Endothelial cell of umbilical vein (primary cell): Measurements from ENCODE around the gene APOBEC3A. TPM values are rescaled to one million over a fixed set of nuclear protein-coding genes. Genes with fewer than 3 reads are reported as not detected.

Experiments
- BruUV-seq: library from RNA; stranded (reverse); fragments of 400-500 nt; replicated peaks from 2 replicates; lab custom pipeline; 2021; lab: Mats Ljungman, UMichigan
- CTCF ChIA-PET: fragments of 300-600, 350-600 bp; sonication (Branson Sonifier 250); formaldehyde crosslinking; loops from one replicate; lab custom pipeline; 2021; ENCODE audit warnings: antibody characterized with exemption, inconsistent platforms; lab: Charles Lee
- POLR2A ChIA-PET: fragments of 300-600, 350-600 bp; sonication (Branson Sonifier 250); formaldehyde crosslinking; loops from one replicate; lab custom pipeline; 2021; ENCODE audit warnings: antibody characterized with exemption, inconsistent platforms; lab: Charles Lee
- DNase-seq: peaks from one replicate; pipeline ENCODE4 v3.0.0-alpha.2; 2011; ENCODE audit warnings: low read depth, low spot score
- FAIRE-seq: peaks from 2 replicates; lab custom pipeline; 2011; peaks lifted over from hg19 to GRCh38; lab: Jason Lieb, UNC
- H2AFZ ChIP-seq: 2 replicates; pipeline ENCODE4 v1.6.0; 2012; ENCODE audit warnings: low read depth, low read length, control low read depth, inconsistent platforms
- H3K27ac ChIP-seq: 2 replicates; pipeline ENCODE4 v1.5.1; 2011; ENCODE audit warnings: low read depth, mild to moderate bottlenecking, control low read depth, low read length, moderate library complexity; ENCODE audit not compliant: insufficient read depth
- H3K27me3 ChIP-seq, 2 experiments: 2 replicates each; pipeline versions ENCODE4 v1.6.0 to v1.6.1; 2011; ENCODE audit warnings: low read length in 2 of 2, mixed read lengths in 1 of 2; ENCODE audit not compliant: control insufficient read depth in 2 of 2, insufficient read depth in 2 of 2
- H3K36me3 ChIP-seq, 2 experiments: 2 replicates in 1 of 2; 3 replicates in 1 of 2; pipeline ENCODE4 v1.5.1; 2011; ENCODE audit warnings: low read length in 2 of 2, mild to moderate bottlenecking in 1 of 2, moderate library complexity in 1 of 2; ENCODE audit not compliant: control insufficient read depth in 2 of 2, insufficient read depth in 2 of 2; ENCODE audit errors: extremely low read depth in 1 of 2
- H3K4me1 ChIP-seq: 3 replicates; pipeline ENCODE4 v1.5.1; 2011; ENCODE audit warnings: mild to moderate bottlenecking, low read length; ENCODE audit not compliant: control insufficient read depth, insufficient read depth; ENCODE audit errors: extremely low read depth
- H3K4me2 ChIP-seq: 2 replicates; pipeline ENCODE4 v1.6.1; 2011; ENCODE audit warnings: low read length, control low read depth, mixed read lengths; ENCODE audit not compliant: insufficient read depth
- H3K4me3 ChIP-seq, 3 experiments: fragments of 200-600 bp in 1 of 3; sonication (generic), shearing (Covaris generic) in 1 of 3; replicated peaks in 1 of 3; 2 replicates each; pipeline ENCODE4 v1.5.1; 2011 to 2016; ENCODE audit warnings: control low read depth in 3 of 3, low read length in 3 of 3, mild to moderate bottlenecking in 2 of 3, inconsistent platforms in 1 of 3, low read depth in 1 of 3, moderate library complexity in 1 of 3; ENCODE audit not compliant: insufficient read depth in 1 of 3
- H3K79me2 ChIP-seq: 2 replicates; pipeline ENCODE4 v1.6.0; 2012; ENCODE audit warnings: low read length, inconsistent platforms; ENCODE audit not compliant: control insufficient read depth, insufficient read depth
- H3K9ac ChIP-seq: replicated peaks from 2 replicates; pipeline ENCODE3; 2011; ENCODE audit warnings: low read length, control low read depth; ENCODE audit not compliant: insufficient read depth; ENCODE audit errors: extremely low read depth
- H3K9me1 ChIP-seq: replicated peaks from 3 replicates; pipeline ENCODE4 v1.6.0; 2011; ENCODE audit warnings: mild to moderate bottlenecking, low read length; ENCODE audit not compliant: control insufficient read depth, insufficient read depth; ENCODE audit errors: extremely low read depth
- H3K9me3 ChIP-seq: replicated peaks from 2 replicates; pipeline ENCODE4 v1.5.1; 2012; ENCODE audit warnings: low read length, inconsistent platforms; ENCODE audit not compliant: control insufficient read depth, insufficient read depth
- H4K20me1 ChIP-seq: replicated peaks from 2 replicates; pipeline ENCODE3; 2011; ENCODE audit warnings: mild to moderate bottlenecking, low read length; ENCODE audit not compliant: control insufficient read depth, insufficient read depth; ENCODE audit errors: extremely low read depth
- EZH2 ChIP-seq: IDR thresholded peaks from 2 replicates; pipeline ENCODE4 v1.6.1; 2012; ENCODE audit warnings: borderline replicate concordance, low read depth, mild to moderate bottlenecking, moderate library complexity, low read length, inconsistent platforms; ENCODE audit not compliant: severe bottlenecking
- FOS ChIP-seq: IDR thresholded peaks from 2 replicates; pipeline ENCODE4 v1.6.1; 2011; ENCODE audit warnings: mild to moderate bottlenecking, low read length, moderate library complexity, borderline replicate concordance; ENCODE audit not compliant: insufficient read depth
- GATA2 ChIP-seq: IDR thresholded peaks from 2 replicates; pipeline ENCODE4 v1.7.0; 2011; ENCODE audit warnings: low read depth, mild to moderate bottlenecking, moderate library complexity, mixed read lengths, low read length; ENCODE audit not compliant: insufficient read length, insufficient read depth
- JUN ChIP-seq: IDR thresholded peaks from 2 replicates; pipeline ENCODE4 v1.6.1; 2011; ENCODE audit warnings: borderline replicate concordance, low read depth; ENCODE audit not compliant: insufficient read length, insufficient read depth
- MAX ChIP-seq: IDR thresholded peaks from 2 replicates; pipeline ENCODE4 v1.6.1; 2011; ENCODE audit not compliant: insufficient read depth, insufficient read length
- MYC ChIP-seq: IDR thresholded peaks from one replicate; pipeline ENCODE4 v1.6.1; 2011; ENCODE audit warnings: mild to moderate bottlenecking, low read depth, low read length
- POLR2A ChIP-seq: IDR thresholded peaks from 2 replicates; pipeline ENCODE4 v1.6.1; 2012; ENCODE audit warnings: low read depth, mild to moderate bottlenecking, control low read depth, low read length
- POLR2AphosphoS5 ChIP-seq: IDR thresholded peaks from 2 replicates; pipeline ENCODE4 v1.6.1; 2012; ENCODE audit warnings: low read depth, mild to moderate bottlenecking, control low read depth, low read length, moderate library complexity; ENCODE audit not compliant: insufficient read depth
- dilution Hi-C: fragments of 300-500 bp; cut with MboI; formaldehyde crosslinking; loops from one replicate; pipeline ENCODE4 v1.15.0; 2019; ENCODE audit warnings: low sequenced_read_pairs; ENCODE audit not compliant: extremely low pct_ligation_motif_present
- intact Hi-C: fragments of 100-400 bp; cut with micrococcal nuclease; formaldehyde crosslinking; loops from one replicate; pipeline ENCODE4 v1.10.0; 2022
- polyA plus RNA-seq, 4 experiments: library from polyadenylated mRNA; depleted of rRNA in 3 of 4; stranded (reverse) in 3 of 4; unstranded in 1 of 4; fragments of >200 nt; gene quantifications; 2 replicates each; pipeline versions ENCODE4 v1.2.1 to v1.2.3, GENCODE V29; 2011 to 2012; ENCODE audit warnings: missing spikeins in 1 of 4
- total RNA-seq: library from RNA; stranded (reverse); gene quantifications from 2 replicates; pipeline ENCODE4 v1.2.3, GENCODE V29; 2021
- TF ChIP-seq, protein P1 (sequence below), 2 donors: IDR thresholded peaks; 1 replicate in 1 of 2; 2 replicates in 1 of 2; pipeline ENCODE4 v1.5.1; 2011; ENCODE audit warnings: low read length in 2 of 2, mild to moderate bottlenecking in 2 of 2, moderate library complexity in 2 of 2, control low read depth in 1 of 2, inconsistent platforms in 1 of 2, low read depth in 1 of 2; ENCODE audit not compliant: insufficient read depth in 1 of 2; ENCODE audit errors: extremely low read depth in 1 of 2

The APOBEC3A gene
- total and polyA plus RNA-seq, 2 donors (not counting 3 experiments of a cell fraction or from before 2014, with no cell fraction given): not detected

GRCh38 chr22:38953577-38954413 is 3.6 kb upstream of the APOBEC3A start:
- Histone ChIP-seq H3K9ac (no peak overlapping the region), H3K4me3 (no peak overlapping the region), H3K9me3 (no peaks in the 10 kb centered on the region), H3K27me3 (peaks cover 0 to 1% of the 10 kb centered on the region in 2 experiments), H3K27ac (no peak overlapping the region), H4K20me1 (no peaks in the 10 kb centered on the region), H3K4me2 (no peak overlapping the region), H2AFZ (no peak overlapping the region), H3K4me1 (no peaks in the 10 kb centered on the region), H3K79me2 (no peaks in the 10 kb centered on the region), H3K9me1 (no peaks in the 10 kb centered on the region), H3K36me3 (no peaks in the 10 kb centered on the region)
- TF ChIP-seq POLR2AphosphoS5: no peak
- TF ChIP-seq, protein P1, sequence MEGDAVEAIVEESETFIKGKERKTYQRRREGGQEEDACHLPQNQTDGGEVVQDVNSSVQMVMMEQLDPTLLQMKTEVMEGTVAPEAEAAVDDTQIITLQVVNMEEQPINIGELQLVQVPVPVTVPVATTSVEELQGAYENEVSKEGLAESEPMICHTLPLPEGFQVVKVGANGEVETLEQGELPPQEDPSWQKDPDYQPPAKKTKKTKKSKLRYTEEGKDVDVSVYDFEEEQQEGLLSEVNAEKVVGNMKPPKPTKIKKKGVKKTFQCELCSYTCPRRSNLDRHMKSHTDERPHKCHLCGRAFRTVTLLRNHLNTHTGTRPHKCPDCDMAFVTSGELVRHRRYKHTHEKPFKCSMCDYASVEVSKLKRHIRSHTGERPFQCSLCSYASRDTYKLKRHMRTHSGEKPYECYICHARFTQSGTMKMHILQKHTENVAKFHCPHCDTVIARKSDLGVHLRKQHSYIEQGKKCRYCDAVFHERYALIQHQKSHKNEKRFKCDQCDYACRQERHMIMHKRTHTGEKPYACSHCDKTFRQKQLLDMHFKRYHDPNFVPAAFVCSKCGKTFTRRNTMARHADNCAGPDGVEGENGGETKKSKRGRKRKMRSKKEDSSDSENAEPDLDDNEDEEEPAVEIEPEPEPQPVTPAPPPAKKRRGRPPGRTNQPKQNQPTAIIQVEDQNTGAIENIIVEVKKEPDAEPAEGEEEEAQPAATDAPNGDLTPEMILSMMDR (IDR thresholded peaks at IDR 0.05; ENCODE audit: extremely low read depth in 1 of 2, insufficient read depth in 1 of 2, low read depth in 1 of 2, low read length in 2 of 2): no peak
- TF ChIP-seq JUN: no peak
- no peak for TF ChIP-seq FOS
- TF ChIP-seq MAX: no peak
- no peak for TF ChIP-seq GATA2
- no peak for TF ChIP-seq EZH2
- TF ChIP-seq MYC: no peak
- TF ChIP-seq POLR2A: no peak
- intact Hi-C loops (no loop called here), dilution Hi-C loops (no loop called here)
- POLR2A ChIA-PET: no interaction called here
- no TSS peak for BruUV-seq
- FAIRE-seq (no peak), DNase-seq (no peak)
- CTCF ChIA-PET: interaction anchor here (0.6 kb wide), 1 partner anchor 20 kb away, joined by 3 read pairs; no protein-coding TSS in a partner anchor
